NCI-H1694 (cell line): Measurements from ENCODE around the gene PLSCR3.

Source experiments
- DNase-seq: peaks from one replicate; lab custom pipeline; 2025; lab: John Stamatoyannopoulos, UW

The PLSCR3 gene

GRCh38 chr17:7405350-7406234, 11.3 kb upstream of the PLSCR3 start:
- DNase-seq = no peak

- DNase-seq = no peak
Measured at GRCh38 chr17:7404737-7405349, 10.5 kb upstream of the PLSCR3 start.

- DNase-seq = peak; percentile 99
Measured at GRCh38 chr17:7403977-7404736, 9.8 kb upstream of the PLSCR3 start, which contains the start of gene TMEM256. TMEM256 (minus strand) TSS chr17:7404097; CDS start chr17:7404084, 13 bp downstream.

- DNase-seq = peak; percentile 48
Measured at GRCh38 chr17:7403727-7403976, 9.3 kb upstream of the PLSCR3 start.

GRCh38 chr17:7403043-7403726, 8.9 kb upstream of the PLSCR3 start:
- no peak for DNase-seq

- DNase-seq = no peak
Measured at GRCh38 chr17:7398612-7399011, 4.3 kb upstream of the PLSCR3 start.

- no peak for DNase-seq
Measured at GRCh38 chr17:7396147-7396546, 1.8 kb upstream of the PLSCR3 start.

GRCh38 chr17:7393613-7394451, 493 bp downstream of the PLSCR3 start:
- DNase-seq = no peak

GRCh38 chr17:7392696-7393612, 1.4 kb downstream of the PLSCR3 start:
- no peak for DNase-seq

GRCh38 chr17:7391307-7391706, 3.0 kb downstream of the PLSCR3 start:
- no peak for DNase-seq

- DNase-seq = no peak
Measured at GRCh38 chr17:7389924-7390910, 4.1 kb downstream of the PLSCR3 start.

GRCh38 chr17:7388856-7389255, 5.5 kb downstream of the PLSCR3 start:
- DNase-seq = no peak

GRCh38 chr17:7384489-7385081, 9.7 kb downstream of the PLSCR3 start:
- no peak for DNase-seq

- DNase-seq = no peak
Measured at GRCh38 chr17:7383742-7384488, 10.4 kb downstream of the PLSCR3 start.

GRCh38 chr17:7383371-7383741, 11.0 kb downstream of the PLSCR3 start:
- DNase-seq = no peak

GRCh38 chr17:7382901-7383300, 11.4 kb downstream of the PLSCR3 start:
- DNase-seq = no peak

- DNase-seq = no peak
Measured at GRCh38 chr17:7380855-7381683, 13.3 kb downstream of the PLSCR3 start, which contains the start of gene TNK1. TNK1 (plus strand) TSS chr17:7381089; CDS start chr17:7382927, 1,838 bp downstream.
